Common myeloid progenitor, CD34-positive (primary cell): ENCODE measurements around the gene GTF2B.
A peak's percentile ranks its signal among the peaks of the same experiment; 100 is the strongest.
"Not testable (repeated sequence)": the region's sequence is repeated elsewhere in the genome, so short reads cannot be mapped to it uniquely, and the experiment has no call there.

Source experiments
- CTCF ChIA-PET: fragments of 350-600 bp; sonication (Branson Sonifier 250); formaldehyde crosslinking; loops from one replicate; lab custom pipeline; 2021; ENCODE audit warnings: antibody characterized with exemption; lab: Charles Lee
- POLR2A ChIA-PET: fragments of 350-600 bp; sonication (Branson Sonifier 250); formaldehyde crosslinking; loops from one replicate; lab custom pipeline; 2021; ENCODE audit warnings: antibody characterized with exemption; lab: Charles Lee
- DNase-seq, 3 donors: peaks; one replicate each; pipeline versions ENCODE4 v3.0.0 to v3.0.0-alpha.2; 2013
- H3K27ac ChIP-seq, 2 experiments: 1 replicate in 1 of 2; 2 replicates in 1 of 2; pipeline ENCODE4 v1.7.0; 2013; ENCODE audit warnings: inconsistent platforms in 2 of 2, low read length in 2 of 2, mild to moderate bottlenecking in 2 of 2, low read depth in 1 of 2, moderate library complexity in 1 of 2; ENCODE audit not compliant: severe bottlenecking in 2 of 2, insufficient read depth in 1 of 2, poor library complexity in 1 of 2
- H3K27me3 ChIP-seq, 5 experiments: replicated peaks in 2 of 5; 1 replicate in 3 of 5; 2 replicates in 2 of 5; pipeline versions ENCODE4 v1.6.1 to v1.7.0; 2013; ENCODE audit warnings: low read length in 4 of 5, mild to moderate bottlenecking in 2 of 5, moderate library complexity in 2 of 5, inconsistent platforms in 1 of 5; ENCODE audit not compliant: insufficient read depth in 5 of 5, control insufficient read depth in 4 of 5
- H3K36me3 ChIP-seq, 4 experiments: 1 replicate in 2 of 4; 2 replicates in 2 of 4; pipeline versions ENCODE4 v1.6.1 to v1.7.0; 2013; ENCODE audit warnings: low read length in 3 of 4, control low read depth in 1 of 4, mild to moderate bottlenecking in 1 of 4; ENCODE audit not compliant: control insufficient read depth in 4 of 4, insufficient read depth in 4 of 4
- H3K4me1 ChIP-seq, 4 experiments: 1 replicate in 3 of 4; 2 replicates in 1 of 4; pipeline versions ENCODE4 v1.6.1 to v1.7.1; 2013; ENCODE audit warnings: low read length in 3 of 4, mild to moderate bottlenecking in 3 of 4, control low read depth in 1 of 4, inconsistent platforms in 1 of 4, moderate library complexity in 1 of 4; ENCODE audit not compliant: control insufficient read depth in 4 of 4, insufficient read depth in 4 of 4; ENCODE audit errors: control extremely low read depth in 1 of 4
- H3K4me3 ChIP-seq, 7 experiments: 1 replicate in 4 of 7; 2 replicates in 3 of 7; pipeline versions ENCODE4 v1.5.1 to v1.7.0; 2013; ENCODE audit warnings: mild to moderate bottlenecking in 7 of 7, low read length in 6 of 7, moderate library complexity in 6 of 7, inconsistent platforms in 2 of 7, low read depth in 2 of 7, control low read depth in 1 of 7; ENCODE audit not compliant: insufficient read depth in 4 of 7, control insufficient read depth in 1 of 7; ENCODE audit errors: extremely low read depth in 1 of 7
- H3K9me3 ChIP-seq, 5 experiments: 1 replicate in 4 of 5; 2 replicates in 1 of 5; pipeline versions ENCODE4 v1.6.1 to v1.7.1; 2013; ENCODE audit warnings: low read length in 4 of 5, mild to moderate bottlenecking in 2 of 5, inconsistent platforms in 1 of 5, low read depth in 1 of 5, moderate library complexity in 1 of 5; ENCODE audit not compliant: control insufficient read depth in 4 of 5, insufficient read depth in 2 of 5; ENCODE audit errors: control extremely low read depth in 1 of 5
- WGBS: methylation state at CpG from one replicate; pipeline ENCODE4 v1.1.5; 2013; ENCODE audit not compliant: insufficient coverage; 5-methylcytosine and 5-hydroxymethylcytosine counted together

The GTF2B gene

GRCh38 chr1:88923224-88923623 is 31.9 kb upstream of the GTF2B start:
- 100% methylated on average over 2 of the region's 2 CpGs for WGBS
- Histone ChIP-seq H3K4me1 (no peaks in the 10 kb centered on the region), H3K27me3 (no peaks in the 10 kb centered on the region), H3K4me3 (no peak overlapping the region), H3K9me3 (peaks cover 0 to 27% (median 16%) of the 10 kb centered on the region in 5 experiments), H3K36me3 (peaks cover 8 to 69% (median 29%) of the 10 kb centered on the region in 4 experiments), H3K27ac (no peak overlapping the region)
- POLR2A ChIA-PET: no interaction called here
- no peak for DNase-seq
- CTCF ChIA-PET: no interaction called here

DNA sequence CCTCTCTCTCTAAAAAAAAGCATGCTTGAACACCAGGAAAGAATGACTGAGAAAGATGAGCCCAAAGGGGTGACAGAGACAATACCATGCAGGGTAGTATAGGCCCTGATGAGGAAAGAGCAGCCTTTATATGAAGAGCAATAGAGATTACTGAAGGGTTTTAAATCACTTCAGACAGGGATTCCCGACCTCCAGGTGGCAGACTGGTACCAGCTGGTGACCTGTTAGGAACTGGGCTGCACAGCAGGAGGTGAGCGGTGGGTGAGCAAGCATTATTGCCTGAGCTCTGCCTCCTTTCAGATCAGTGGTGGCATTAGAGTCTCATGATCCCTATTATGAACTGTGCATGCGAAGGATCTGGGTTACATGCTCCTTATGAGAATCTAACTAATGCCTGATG is 30.8 kb upstream of the GTF2B start:
- H3K4me1 ChIP-seq: no peaks in the 10 kb centered on the region
- CTCF ChIA-PET: no interaction called here
- peaks cover 8 to 72% (median 29%) of the 10 kb centered on the region in 4 experiments for H3K36me3 ChIP-seq
- H3K4me3 ChIP-seq: no peak overlapping the region
- no peak overlapping the region for H3K27ac ChIP-seq
- POLR2A ChIA-PET: no interaction called here
- WGBS: 96% methylated on average over 3 of the region's 3 CpGs
- peaks cover 2 to 37% (median 25%) of the 10 kb centered on the region in 5 experiments for H3K9me3 ChIP-seq
- H3K27me3 ChIP-seq: no peaks in the 10 kb centered on the region
- no peak for DNase-seq

- H3K4me3 ChIP-seq: no peak overlapping the region
- H3K27me3 ChIP-seq: no peaks in the 10 kb centered on the region
- H3K4me1 ChIP-seq: no peaks in the 10 kb centered on the region
- POLR2A ChIA-PET: no interaction called here
- no peak for DNase-seq
- H3K27ac ChIP-seq: no peak overlapping the region
- CTCF ChIA-PET: no interaction called here
- peaks cover 4 to 43% (median 25%) of the 10 kb centered on the region in 5 experiments for H3K9me3 ChIP-seq
- WGBS: 100% methylated on average over 1 of the region's 1 CpG
- peaks cover 8 to 71% (median 29%) of the 10 kb centered on the region in 4 experiments for H3K36me3 ChIP-seq
Observed at GRCh38 chr1:88920845-88921244, 29.5 kb upstream of the GTF2B start.

GRCh38 chr1:88917321-88918025 is 26.1 kb upstream of the GTF2B start:
- 100% methylated on average over 2 of the region's 3 CpGs for WGBS
- DNase-seq: peak; percentile 6 to 31 (median 29)
- Histone ChIP-seq H3K36me3 (peaks cover 4 to 39% (median 15%) of the 10 kb centered on the region in 4 experiments), H3K27ac (no peak overlapping the region), H3K4me3 (peak overlapping the region in 1 of 7 experiments; percentile 24), H3K4me1 (no peaks in the 10 kb centered on the region), H3K9me3 (peaks cover 4 to 35% (median 14%) of the 10 kb centered on the region in 5 experiments), H3K27me3 (no peaks in the 10 kb centered on the region)
- ChIA-PET POLR2A (no interaction called here), CTCF (interaction anchor here (1.0 kb wide), 1 partner anchor 14 kb away, joined by 3 read pairs; no protein-coding TSS in a partner anchor)

DNA sequence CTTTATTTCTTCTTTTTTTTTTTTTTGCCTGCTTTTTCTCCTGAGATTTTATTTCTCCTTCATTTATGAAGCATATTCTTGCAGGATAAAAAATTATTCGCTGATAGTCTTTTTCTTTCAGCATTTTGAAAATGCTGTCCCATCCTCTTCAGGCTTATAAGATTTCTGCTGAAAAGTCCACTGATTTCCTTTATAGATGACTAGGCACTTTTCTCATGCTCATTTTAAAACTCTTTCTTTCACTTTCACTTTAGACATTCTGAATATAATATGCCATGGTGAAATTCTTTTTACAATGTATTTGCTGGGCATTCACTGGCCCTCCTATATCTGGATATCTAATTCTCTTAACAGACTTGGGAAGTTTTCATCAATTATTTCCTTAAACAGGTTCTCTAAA is 25.5 kb upstream of the GTF2B start:
- no peak overlapping the region for H3K27ac ChIP-seq
- ChIA-PET POLR2A (no interaction called here), CTCF (interaction anchor here (1.0 kb wide), 1 partner anchor 15 kb away, joined by 3 read pairs; no protein-coding TSS in a partner anchor)
- 0% methylated on average over 1 of the region's 1 CpG for WGBS
- H3K27me3 ChIP-seq: no peaks in the 10 kb centered on the region
- H3K4me3 ChIP-seq: no peak overlapping the region
- peaks cover 4 to 35% (median 14%) of the 10 kb centered on the region in 5 experiments for H3K9me3 ChIP-seq
- peak in 2 of 3 donors; percentile 34 to 40 for DNase-seq
- H3K36me3 ChIP-seq: peaks cover 4 to 34% (median 15%) of the 10 kb centered on the region in 4 experiments
- H3K4me1 ChIP-seq: no peaks in the 10 kb centered on the region

GRCh38 chr1:88911800-88912199 is 20.4 kb upstream of the GTF2B start:
- CTCF ChIA-PET: interaction anchor here (0.7 to 1.1 kb wide), 2 partner anchors 36 to 66 kb away, joined by 3 to 4 read pairs; no protein-coding TSS in a partner anchor
- POLR2A ChIA-PET, H3K9me3 ChIP-seq, H3K4me3 ChIP-seq, H3K27me3 ChIP-seq, H3K27ac ChIP-seq, DNase-seq, H3K36me3 ChIP-seq: not testable (repeated sequence)
- 97% methylated on average over 9 of the region's 9 CpGs for WGBS
- peaks cover 0 to 13% (median 8%) of the 10 kb centered on the region in 4 experiments for H3K4me1 ChIP-seq

- H3K4me3 ChIP-seq: peak overlapping the region in 1 of 7 experiments; percentile 30
- WGBS: no CpG with 5 or more reads among the region's 9 CpGs
- no peaks in the 10 kb centered on the region for H3K36me3 ChIP-seq
- no peaks in the 10 kb centered on the region for H3K27me3 ChIP-seq
- DNase-seq: peak in 1 of 3 donors; percentile 32
- no peak overlapping the region for H3K27ac ChIP-seq
- peaks cover 0 to 13% (median 8%) of the 10 kb centered on the region in 4 experiments for H3K4me1 ChIP-seq
- ChIA-PET CTCF (interaction anchor here (0.7 to 1.1 kb wide), 2 partner anchors 37 to 66 kb away, joined by 3 to 4 read pairs; no protein-coding TSS in a partner anchor), POLR2A (no interaction called here)
- H3K9me3 ChIP-seq: peaks cover 0 to 3% (median 0%) of the 10 kb centered on the region in 5 experiments
Observed at GRCh38 chr1:88911161-88911560, 19.8 kb upstream of the GTF2B start.
